Activated CD8-positive, alpha-beta memory T cell treated with anti-CD3 and anti-CD28 coated beads for 36 hours (primary cell): ENCODE measurements around the gene DNAJC17. TPM values are rescaled to one million over a fixed set of nuclear protein-coding genes. Genes with fewer than 3 reads are reported as not detected.

Source experiments
- CTCF ChIA-PET: fragments of 350-600 bp; sonication (Branson Sonifier 250); formaldehyde crosslinking; loops from one replicate; lab custom pipeline; 2021; ENCODE audit warnings: antibody characterized with exemption; lab: Charles Lee
- POLR2A ChIA-PET: fragments of 350-600 bp; sonication (Branson Sonifier 250); formaldehyde crosslinking; loops from one replicate; lab custom pipeline; 2021; ENCODE audit warnings: antibody characterized with exemption; lab: Charles Lee
- total RNA-seq, 2 experiments: library from RNA; stranded (reverse); gene quantifications; one replicate each; pipeline ENCODE4 v1.2.3, GENCODE V29; 2021

DNAJC17 gene
- total RNA-seq, 2 experiments from 2014 or later: 44.9 to 48.1 TPM

- ChIA-PET CTCF (interaction anchor here (1.0 to 1.2 kb wide), 2 partner anchors 36 to 44 kb away, joined by 3 read pairs; no protein-coding TSS in a partner anchor), POLR2A (interaction anchor here (0.5 kb wide), 1 partner anchor 167 kb away, joined by 8 read pairs; no protein-coding TSS in a partner anchor)
These were observed 68.2 kb downstream of the DNAJC17 start for GRCh38 chr15:40739047-40739446.

GRCh38 chr15:40737048-40737447 lies 70.2 kb downstream of the DNAJC17 start:
- CTCF ChIA-PET: interaction anchor here (0.6 kb wide), 1 partner anchor 36 kb away, joined by 3 read pairs; no protein-coding TSS in a partner anchor
- POLR2A ChIA-PET: no interaction called here

GRCh38 chr15:40736575-40736974 lies 70.7 kb downstream of the DNAJC17 start:
- CTCF ChIA-PET: no interaction called here

DNA sequence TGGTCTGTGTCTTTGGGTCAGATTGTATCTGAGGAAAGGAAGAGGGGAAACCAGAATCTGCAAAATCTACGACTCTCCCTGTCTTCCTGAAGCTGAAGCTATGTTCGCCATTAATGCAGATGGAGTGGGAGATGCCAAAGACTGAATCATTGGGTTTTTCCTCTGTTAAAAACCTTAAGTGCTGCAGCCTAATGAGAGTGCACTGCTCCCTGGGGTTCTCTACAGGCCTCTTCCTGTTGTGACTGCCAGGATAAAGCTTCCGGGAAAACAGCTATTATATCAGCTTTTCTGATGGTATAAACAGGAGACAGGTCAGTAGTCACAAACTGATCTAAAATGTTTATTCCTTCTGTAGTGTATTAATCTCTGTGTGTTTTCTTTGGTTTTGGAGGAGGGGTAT lies 76.2 kb downstream of the DNAJC17 start:
- ChIA-PET CTCF (interaction anchor here (0.6 to 1.2 kb wide), 3 partner anchors 23 to 37 kb away, joined by 3 to 4 read pairs (median 3); partner anchors contain the start of gene RAD51), POLR2A (interaction anchor here (0.6 kb wide), 1 partner anchor 206 kb away, joined by 3 read pairs; no protein-coding TSS in a partner anchor)

More at GRCh38 chr15:40736575-40736974, 70.7 kb downstream of the DNAJC17 start:
- POLR2A ChIA-PET: interaction anchor here (0.5 kb wide), 1 partner anchor 12 kb away, joined by 5 read pairs; no protein-coding TSS in a partner anchor

DNA sequence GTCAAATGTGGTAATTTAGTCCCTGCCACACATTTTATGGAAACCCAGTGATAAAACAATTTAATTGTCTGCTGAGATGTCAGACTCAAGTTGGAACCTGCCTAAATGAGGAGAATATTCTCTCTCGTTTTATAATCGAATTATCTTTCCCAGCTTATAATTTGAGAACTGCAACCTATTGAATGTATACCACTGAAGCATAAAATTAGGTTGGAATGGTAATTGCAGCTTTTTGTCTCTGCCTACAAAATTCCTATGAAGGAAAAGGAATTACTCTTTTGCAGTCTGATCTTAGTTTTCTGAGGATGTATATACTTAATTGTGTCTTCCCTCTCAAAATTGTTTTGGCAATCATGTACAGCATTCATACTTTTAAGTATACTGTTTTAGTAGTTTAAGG lies 83.4 kb downstream of the DNAJC17 start:
- POLR2A ChIA-PET: interaction anchor here (0.6 to 0.7 kb wide), 3 partner anchors 12 to 343 kb away, joined by 3 to 5 read pairs (median 5); no protein-coding TSS in a partner anchor
- CTCF ChIA-PET: interaction anchor here (1.1 kb wide), 1 partner anchor 38 kb away, joined by 4 read pairs; no protein-coding TSS in a partner anchor

- CTCF ChIA-PET: interaction anchor here (0.6 to 1.1 kb wide), 2 partner anchors 16 to 37 kb away, joined by 4 to 5 read pairs; no protein-coding TSS in a partner anchor
- POLR2A ChIA-PET: interaction anchor here (0.7 kb wide), 1 partner anchor 28 kb away, joined by 5 read pairs; the partner anchor contains the start of gene RAD51
These were observed 84.3 kb downstream of the DNAJC17 start for GRCh38 chr15:40722934-40723333.

DNA sequence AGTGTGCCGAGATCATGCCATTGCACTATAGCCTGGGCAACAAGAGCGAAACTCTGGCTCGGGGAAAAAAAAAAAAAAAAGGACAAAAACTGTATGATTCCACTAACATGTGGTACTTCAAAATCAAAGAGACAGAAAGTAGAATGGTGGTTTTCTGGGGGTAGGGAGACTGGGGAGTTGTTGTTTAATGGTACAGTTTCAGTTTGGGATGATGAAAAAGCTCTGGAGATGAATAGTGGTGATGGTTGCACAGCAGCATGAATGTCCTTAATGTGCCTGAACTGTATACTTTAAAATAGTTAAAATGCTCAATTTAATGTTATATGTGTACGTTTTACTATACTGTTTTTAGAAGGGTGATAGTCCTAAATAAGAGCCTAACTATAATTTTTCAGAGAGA lies 84.9 kb downstream of the DNAJC17 start:
- ChIA-PET POLR2A (interaction anchor here (0.7 kb wide), 2 partner anchors 27 to 154 kb away, joined by 5 to 7 read pairs; partner anchors contain the start of gene RAD51), CTCF (interaction anchor here (0.6 kb wide), 1 partner anchor 15 kb away, joined by 5 read pairs; no protein-coding TSS in a partner anchor)

- CTCF ChIA-PET: no interaction called here
- POLR2A ChIA-PET: interaction anchor here (0.7 kb wide), 1 partner anchor 153 kb away, joined by 7 read pairs; no protein-coding TSS in a partner anchor
These were observed 85.6 kb downstream of the DNAJC17 start for GRCh38 chr15:40721701-40722100.

DNA sequence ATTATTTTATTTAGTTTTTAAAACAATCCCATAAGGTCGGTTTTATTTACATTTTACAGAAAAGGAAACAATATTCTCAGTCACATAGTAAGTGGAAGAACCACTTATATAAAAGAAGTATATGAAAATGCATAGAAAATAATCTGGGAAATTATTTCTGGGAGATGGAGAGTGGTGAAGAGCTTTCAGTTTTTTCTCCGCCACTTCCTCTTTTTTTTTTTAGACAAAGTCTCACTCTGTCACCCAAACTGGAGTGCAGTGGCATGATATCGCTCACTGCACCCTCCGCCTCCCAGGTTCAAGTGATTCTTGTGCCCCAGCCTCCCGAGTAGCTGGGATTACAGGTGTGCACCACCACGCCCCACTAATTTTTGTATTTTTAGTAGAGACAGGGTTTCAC lies 91.1 kb downstream of the DNAJC17 start:
- ChIA-PET CTCF (interaction anchor here (1.0 kb wide), 1 partner anchor 114 kb away, joined by 5 read pairs; no protein-coding TSS in a partner anchor), POLR2A (no interaction called here)

Other genes starting within 250 kb of the DNAJC17 start
- 10 to 100 TPM; 29.4 to 33.5 TPM for gene CCDC32, start 242.4 kb downstream of the DNAJC17 start, total RNA-seq
- gene RPUSD2, start 238.2 kb downstream of the DNAJC17 start, total RNA-seq: 10 to 100 TPM; 23.8 to 24.4 TPM
- 10 to 100 TPM; 22.1 to 22.5 TPM for gene KNL1, start 213.2 kb downstream of the DNAJC17 start, total RNA-seq
- gene RAD51, start 112.3 kb downstream of the DNAJC17 start, total RNA-seq: 10 to 100 TPM; 63.8 to 69.5 TPM
- 10 to 100 TPM; 39.4 to 43.4 TPM for gene RMDN3, start 52.2 kb downstream of the DNAJC17 start, total RNA-seq
- 10 to 100 TPM; 32.0 to 32.9 TPM for gene GCHFR, start 43.4 kb downstream of the DNAJC17 start, total RNA-seq
- under 1 TPM; 0.25 to 0.44 TPM for gene C15orf62, start 37.5 kb downstream of the DNAJC17 start, total RNA-seq
- 10 to 100 TPM; 21.9 to 22.3 TPM for gene ZFYVE19, start 384 bp downstream of the DNAJC17 start, total RNA-seq
- not detected for gene PPP1R14D, start 21.2 kb upstream of the DNAJC17 start, total RNA-seq
- gene SPINT1, start 36.6 kb upstream of the DNAJC17 start, total RNA-seq: 10 to 100 TPM in 1 of 2 experiments, 1 to 10 TPM in 1; 9.6 to 10.1 TPM
- under 1 TPM; 0.27 to 0.51 TPM for gene RHOV, start 66.8 kb upstream of the DNAJC17 start, total RNA-seq
- gene VPS18, start 87.0 kb upstream of the DNAJC17 start, total RNA-seq: 10 to 100 TPM; 16.0 to 16.8 TPM
- under 1 TPM in 1 of 2 experiments, not detected in 1; 0.08 TPM for gene DLL4, start 121.9 kb upstream of the DNAJC17 start, total RNA-seq
- 10 to 100 TPM; 24.6 to 25.2 TPM for gene CHAC1, start 146.0 kb upstream of the DNAJC17 start, total RNA-seq